GM19351 (cell line): Measurements from ENCODE around the gene RASSF7.
A peak's percentile ranks its signal among the peaks of the same experiment; 100 is the strongest.
"Not testable (repeated sequence)": the region's sequence is repeated elsewhere in the genome, so short reads cannot be mapped to it uniquely, and the experiment has no call there.

Experiments used
- ATAC-seq: cut with Tn5 transposase; IDR thresholded peaks from one replicate; pipeline ENCODE4 v1.9.1; 2021; ENCODE audit warnings: mild to moderate bottlenecking, moderate library complexity; ENCODE audit not compliant: unreplicated experiment

RASSF7 gene

GRCh38 chr11:560305-561147, at the start of gene RASSF7, which contains the start of gene LMNTD2:
RASSF7 (plus strand) TSS chr11:560970; CDS start chr11:561769, 799 bp downstream.
LMNTD2 (minus strand) TSS chr11:560738; CDS start chr11:560716, 22 bp downstream.
- peak; percentile 72 for ATAC-seq

DNA sequence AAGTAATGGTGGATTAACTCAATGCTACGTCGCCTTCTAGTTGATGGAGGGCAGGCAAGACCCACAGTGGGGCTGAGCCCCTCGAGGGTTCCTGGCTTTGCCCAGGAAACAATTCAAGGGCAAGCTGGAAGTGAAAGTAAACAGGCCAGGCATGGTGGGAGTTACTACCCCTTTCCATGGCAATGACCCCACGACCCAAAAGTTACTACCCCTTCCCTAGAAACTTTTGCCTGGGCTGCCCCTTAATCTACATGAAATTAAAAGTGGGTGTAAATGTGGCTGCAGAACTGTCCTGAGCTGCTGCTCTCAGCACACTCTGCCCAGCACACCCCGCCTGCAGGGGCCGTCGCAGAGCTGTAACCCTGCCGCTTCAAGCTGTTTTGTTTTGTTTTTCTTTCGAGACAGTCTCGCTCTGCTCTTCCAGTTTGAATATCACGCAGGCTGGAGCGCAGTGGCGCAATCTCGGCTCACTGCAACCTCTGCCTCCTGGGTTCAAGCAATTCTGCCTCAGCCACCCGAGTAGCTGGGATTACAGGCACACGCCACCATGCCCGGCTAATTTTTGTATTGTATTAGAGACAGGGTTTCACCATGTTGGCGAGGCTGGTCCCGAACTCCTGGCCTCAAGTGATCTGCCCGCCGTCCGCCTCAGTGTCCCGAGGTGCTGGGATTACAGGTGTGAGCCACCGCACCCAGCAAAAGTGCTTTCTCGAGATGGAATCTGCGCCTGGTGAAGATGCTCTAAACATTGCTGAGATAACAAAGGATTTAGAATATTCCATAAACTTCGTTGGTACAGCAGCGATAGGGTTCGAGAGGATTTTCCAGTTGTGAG, 47.8 kb upstream of the RASSF7 start:
- no peak for ATAC-seq

- no peak for ATAC-seq
Measured at GRCh38 chr11:514606-515005, 46.2 kb upstream of the RASSF7 start.

GRCh38 chr11:515131-515530, 45.6 kb upstream of the RASSF7 start:
- no peak for ATAC-seq

DNA sequence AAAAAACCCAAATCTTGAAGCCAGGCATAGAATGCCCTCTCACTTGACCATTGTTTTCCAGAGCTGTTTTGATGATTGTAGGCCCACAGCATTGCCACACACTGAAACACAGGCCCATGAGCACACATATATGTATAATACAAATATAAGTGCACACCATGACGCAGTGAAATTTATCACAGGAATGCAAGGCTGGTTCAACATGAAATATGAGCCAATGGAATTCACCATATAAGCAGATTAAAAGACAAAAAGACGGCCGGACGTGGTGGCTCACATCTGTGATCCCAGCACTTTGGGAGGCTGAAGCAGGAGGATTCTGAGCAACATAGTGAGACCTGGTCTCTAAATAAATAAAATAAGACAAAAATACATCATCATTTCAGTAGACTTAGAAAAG, 44.4 kb upstream of the RASSF7 start:
- no peak for ATAC-seq

- ATAC-seq: not testable (repeated sequence)
Measured at GRCh38 chr11:516918-517685, 43.7 kb upstream of the RASSF7 start.

DNA sequence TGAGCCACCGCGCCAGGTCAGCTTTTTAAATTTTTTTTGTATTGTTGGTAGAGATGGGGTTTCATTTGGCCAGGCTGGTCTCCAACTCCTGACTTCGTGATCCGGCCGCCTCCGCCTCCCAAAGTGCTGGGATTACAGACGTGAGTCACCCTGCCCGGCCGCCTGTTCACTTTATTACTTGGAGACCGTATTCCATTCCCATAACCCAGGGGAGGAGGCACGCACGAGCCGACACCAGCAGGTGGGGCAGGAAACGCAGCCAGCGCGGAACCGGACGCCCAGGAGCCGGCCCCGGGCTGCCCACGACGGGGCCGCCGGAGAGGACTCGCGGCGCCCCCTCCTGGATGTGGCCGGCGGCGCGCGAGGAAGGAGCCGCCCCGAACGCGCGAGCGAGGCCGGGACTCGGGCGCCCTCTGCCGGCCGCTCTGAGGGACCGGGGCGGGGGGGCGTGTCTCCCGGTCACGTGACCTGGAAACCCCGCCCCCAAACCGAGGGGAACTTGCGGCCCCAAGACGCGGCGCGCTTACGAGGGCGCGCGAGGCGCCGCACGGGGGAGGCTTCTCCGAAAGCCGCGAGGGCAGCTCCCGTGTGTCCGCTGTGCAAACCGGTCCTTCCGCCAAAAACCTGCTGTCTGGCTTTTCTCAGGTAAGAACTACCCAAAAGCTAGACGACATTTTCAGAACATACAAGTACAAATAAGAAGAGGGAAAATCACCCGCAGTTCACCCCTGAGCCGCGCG, 42.1 kb upstream of the RASSF7 start:
- ATAC-seq: peak; percentile 80

DNA sequence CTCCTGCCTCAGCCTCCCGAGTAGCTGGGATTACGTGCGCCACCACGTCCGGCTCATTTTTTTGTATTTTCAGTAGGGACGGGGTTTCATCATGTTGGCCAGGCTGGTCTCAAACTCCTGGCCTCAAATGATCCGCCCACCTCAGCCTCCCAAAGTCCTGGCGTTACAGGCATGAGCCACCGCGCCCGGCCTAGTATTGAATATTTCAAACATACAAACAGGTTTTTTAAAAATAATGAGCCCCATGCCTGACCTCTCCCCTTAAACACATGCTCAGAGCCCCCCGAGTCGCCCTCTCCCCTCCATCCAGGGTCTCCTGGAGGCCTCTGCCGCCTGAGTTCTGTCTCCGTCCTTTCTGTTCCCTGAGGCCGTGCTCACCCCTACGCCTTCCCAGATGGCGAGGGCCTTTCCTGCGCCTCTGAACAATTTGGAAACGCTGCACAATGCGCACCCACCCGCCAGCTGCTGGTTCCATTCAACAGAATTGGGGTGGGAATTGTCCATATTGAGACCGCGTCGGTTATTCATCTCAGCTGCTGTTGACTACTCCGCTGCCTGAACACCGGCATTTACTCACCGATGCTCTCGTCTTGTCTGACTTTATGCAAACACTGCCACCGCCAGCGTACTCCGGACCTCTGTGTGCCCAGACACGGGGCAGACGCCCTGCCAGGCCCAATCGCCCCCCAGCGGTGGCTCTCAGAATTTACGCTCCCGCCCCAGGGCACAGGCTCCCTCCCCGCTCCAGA, 40.2 kb upstream of the RASSF7 start:
- ATAC-seq: no peak

- no peak for ATAC-seq
Measured at GRCh38 chr11:521177-521688, 39.5 kb upstream of the RASSF7 start.

DNA sequence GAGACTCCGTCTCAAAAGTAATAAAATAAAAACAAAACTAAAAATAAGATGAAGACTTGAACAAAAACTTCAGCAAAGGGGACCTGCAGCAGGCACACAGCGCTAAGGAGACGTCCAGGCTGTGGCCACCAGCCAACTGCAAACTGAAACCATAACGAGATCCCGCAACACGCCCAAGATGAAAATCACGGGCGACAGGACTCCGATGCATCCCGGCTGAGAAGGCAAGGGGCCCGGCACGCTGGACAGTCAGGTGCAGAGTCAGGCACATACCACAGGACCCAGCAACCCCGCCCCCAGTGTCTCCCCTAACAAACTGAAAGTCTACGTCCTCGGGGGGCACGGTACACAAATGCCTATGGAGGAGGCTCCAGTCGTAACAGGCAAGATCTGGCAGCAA, 34.6 kb upstream of the RASSF7 start:
- no peak for ATAC-seq

DNA sequence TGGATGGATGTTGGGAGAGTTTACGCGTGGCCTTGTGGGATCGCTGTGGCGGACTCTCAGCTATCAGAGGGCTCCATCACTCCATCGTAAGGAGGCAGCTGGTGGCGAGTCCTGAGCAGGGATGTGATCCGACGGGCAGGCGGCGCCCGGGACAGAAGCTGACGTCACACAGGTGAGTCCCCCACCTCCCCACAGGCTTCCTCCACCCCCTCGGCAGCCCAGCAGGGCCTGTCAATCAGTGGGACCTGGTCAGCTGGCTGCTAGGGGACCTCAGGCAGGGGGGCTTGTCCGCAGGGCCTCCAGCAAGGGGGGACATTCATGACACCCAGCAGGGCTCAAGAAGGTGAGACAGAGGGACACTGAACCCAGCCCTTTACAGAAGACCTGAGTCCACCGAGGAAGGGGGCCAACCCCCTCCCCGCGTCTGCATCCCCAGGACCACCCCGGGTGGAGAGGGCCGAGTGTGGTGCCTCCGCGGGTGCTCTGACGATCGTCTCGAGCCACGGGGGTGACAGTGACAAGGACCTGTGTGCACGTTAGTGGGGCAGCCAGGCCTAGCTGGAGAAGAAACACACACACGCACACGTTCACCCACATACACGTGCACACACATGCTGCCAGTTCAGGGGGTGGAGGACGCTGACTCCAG, 32.5 kb upstream of the RASSF7 start:
- ATAC-seq: no peak

DNA sequence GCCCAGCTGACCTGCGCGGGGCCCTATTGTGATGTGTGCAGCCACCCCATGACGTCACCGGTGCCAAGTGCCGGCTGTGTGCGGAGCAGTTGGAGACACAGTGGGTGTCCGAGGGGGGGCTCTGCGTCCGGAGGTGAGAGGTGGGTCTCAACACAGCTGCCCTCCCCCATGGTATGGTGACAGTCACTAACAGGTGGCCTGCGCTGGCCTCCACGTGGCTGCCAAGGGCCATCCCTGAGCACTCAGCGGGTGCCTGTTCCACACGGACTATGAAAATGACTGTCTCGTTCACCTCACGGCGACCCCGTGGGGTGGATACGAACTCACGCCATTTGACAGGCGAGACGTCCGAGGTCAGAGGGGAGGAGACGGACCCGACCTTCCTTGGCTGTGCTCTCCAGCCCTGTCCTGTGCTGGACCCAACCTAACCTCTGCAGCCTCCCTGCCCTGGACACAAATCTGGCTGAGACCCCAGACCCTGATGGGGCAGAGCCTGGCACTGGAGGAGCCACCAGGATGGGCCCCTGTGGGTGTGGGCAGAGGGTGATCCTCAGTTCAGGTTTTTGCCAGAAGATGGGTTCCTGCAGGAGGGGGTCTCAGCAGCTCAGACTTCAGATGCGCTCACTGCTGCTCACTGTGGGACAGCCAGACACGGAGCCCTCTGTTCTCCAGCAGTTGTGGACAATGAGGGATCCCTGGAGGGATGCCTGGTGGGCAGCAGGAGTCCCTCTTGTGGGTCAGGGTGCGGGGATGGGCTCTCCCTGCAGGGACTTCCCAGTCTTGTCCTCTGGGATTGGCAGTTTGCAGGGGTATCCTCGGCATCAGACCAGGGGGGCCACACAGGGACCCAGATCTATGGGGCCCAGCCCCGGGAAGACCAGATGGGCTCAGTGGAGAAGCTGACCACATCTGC, 31.7 kb upstream of the RASSF7 start:
- no peak for ATAC-seq

DNA sequence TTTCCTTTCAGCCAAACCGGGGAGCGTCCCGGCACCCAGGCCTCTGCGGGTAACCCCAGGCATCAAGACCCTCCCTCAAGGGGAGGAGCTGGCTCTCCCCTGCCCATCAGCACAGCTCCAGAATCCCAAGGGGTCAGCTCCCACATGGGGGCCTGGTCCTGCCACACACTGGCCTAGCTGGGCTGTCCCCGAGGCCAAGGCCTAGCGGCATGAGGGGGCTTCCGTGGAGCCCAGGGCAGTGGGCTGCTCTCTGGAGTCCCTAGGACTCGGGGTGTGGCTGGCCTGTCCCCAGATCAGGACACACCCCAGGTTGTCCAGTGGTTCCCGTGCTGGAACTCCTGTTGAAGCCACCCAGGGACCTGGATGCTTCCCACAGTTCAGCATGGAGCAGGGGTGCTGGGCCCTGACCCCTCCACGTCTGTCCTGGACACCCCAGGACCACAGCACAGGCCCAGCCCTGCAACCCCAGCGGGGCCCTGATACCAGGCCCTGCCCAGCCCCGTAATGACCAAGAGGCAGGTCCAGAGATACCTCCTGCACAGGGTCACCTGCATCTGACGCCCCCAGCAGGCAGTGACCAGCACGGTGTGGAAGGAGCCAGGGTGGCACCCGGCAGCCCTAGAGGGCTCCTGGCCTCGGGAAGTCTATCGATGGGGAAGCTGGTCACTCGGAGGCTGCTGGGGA, 30.9 kb upstream of the RASSF7 start:
- no peak for ATAC-seq

GRCh38 chr11:530960-531831, 29.6 kb upstream of the RASSF7 start:
- ATAC-seq: no peak

DNA sequence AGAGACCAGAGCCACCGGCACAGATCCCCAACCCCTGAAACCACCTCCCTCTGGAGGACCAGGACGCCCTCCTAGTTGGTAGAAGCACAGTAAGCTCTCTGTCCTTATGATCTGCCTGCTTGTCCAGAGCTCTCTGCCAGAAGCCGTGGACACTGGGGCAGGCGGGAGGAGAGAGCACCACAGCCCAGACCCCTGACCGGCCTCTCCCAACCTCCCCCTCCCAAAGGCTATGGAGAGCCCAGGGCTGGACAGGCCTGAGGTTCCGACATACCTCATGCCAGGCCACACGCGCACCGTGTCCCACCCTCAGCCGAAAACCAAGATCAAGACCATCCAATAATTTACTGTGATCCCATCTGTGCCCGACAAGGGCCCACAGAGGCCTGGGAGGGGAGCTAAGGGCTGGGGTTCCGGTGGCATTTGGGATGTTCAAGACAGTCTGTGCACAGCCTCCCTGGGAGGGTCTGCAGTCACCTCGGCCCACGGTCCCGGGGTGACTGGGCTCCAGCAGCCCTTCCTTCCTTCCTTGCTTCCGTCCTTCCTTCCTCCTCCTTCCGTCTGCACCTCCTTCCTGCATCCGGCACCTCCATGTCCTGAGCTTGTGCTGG, 28.7 kb upstream of the RASSF7 start:
- no peak for ATAC-seq

DNA sequence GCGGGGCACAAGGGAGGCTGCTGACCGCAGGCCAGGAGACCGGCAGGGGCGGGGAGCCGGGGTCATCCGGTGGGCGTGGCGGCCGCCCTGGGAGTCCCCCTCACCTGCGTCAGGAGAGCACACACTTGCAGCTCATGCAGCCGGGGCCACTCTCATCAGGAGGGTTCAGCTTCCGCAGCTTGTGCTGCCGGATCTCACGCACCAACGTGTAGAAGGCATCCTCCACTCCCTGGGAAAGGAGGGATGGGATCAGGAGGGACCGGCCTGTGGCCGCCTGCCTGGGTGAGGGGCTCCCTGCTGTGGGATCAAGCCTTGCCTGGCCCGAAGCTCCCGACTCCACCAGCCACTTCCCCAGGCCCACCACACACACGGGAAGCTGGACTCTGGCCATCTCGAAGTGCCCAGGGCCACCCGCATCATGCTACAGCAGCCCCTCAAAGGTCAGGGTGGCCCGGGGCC, 28.2 kb upstream of the RASSF7 start:
- ATAC-seq: no peak
